Endothelial cell (in vitro differentiated cells): ENCODE data around the gene PTN. TPM values are rescaled to one million over a fixed set of nuclear protein-coding genes. Genes with fewer than 3 reads are reported as not detected.

Experiments used
- DNase-seq: peaks from one replicate; pipeline ENCODE4 v3.0.0; 2021; ENCODE audit warnings: low spot score
- H3K27ac Mint-ChIP-seq: one replicate; pipeline ENCODE4 v1.8.0; 2021; ENCODE audit warnings: mixed read lengths, inconsistent platforms; ENCODE audit not compliant: unreplicated experiment
- H3K27me3 Mint-ChIP-seq: one replicate; pipeline ENCODE4 v1.8.0; 2021; ENCODE audit warnings: mild to moderate bottlenecking, moderate library complexity, mixed read lengths, inconsistent platforms; ENCODE audit not compliant: unreplicated experiment
- H3K36me3 Mint-ChIP-seq: one replicate; pipeline ENCODE4 v1.8.0; 2021; ENCODE audit warnings: mild to moderate bottlenecking, low read depth, mixed read lengths, inconsistent platforms; ENCODE audit not compliant: unreplicated experiment
- H3K4me1 Mint-ChIP-seq: one replicate; pipeline ENCODE4 v1.8.0; 2021; ENCODE audit warnings: mild to moderate bottlenecking, mixed read lengths, inconsistent platforms; ENCODE audit not compliant: unreplicated experiment
- H3K4me3 Mint-ChIP-seq: one replicate; pipeline ENCODE4 v1.8.0; 2021; ENCODE audit warnings: mild to moderate bottlenecking, mixed read lengths, inconsistent platforms; ENCODE audit not compliant: unreplicated experiment
- H3K9me3 Mint-ChIP-seq: one replicate; pipeline ENCODE4 v1.8.0; 2021; ENCODE audit warnings: mixed read lengths, inconsistent platforms; ENCODE audit not compliant: unreplicated experiment
- total RNA-seq: library from RNA; stranded (reverse); fragmentation: NEBNext Ultra II Directional; extraction: Animal tissue kit (Norgen Biotek cat#: 25700); gene quantifications from one replicate; pipeline ENCODE4 v1.2.1, GENCODE V29; 2021; ENCODE audit not compliant: unreplicated experiment
- TF ChIP-seq, protein P1 (sequence below): fragments of 200-600 bp; sonication (generic); IDR thresholded peaks from one replicate; pipeline ENCODE4 v1.5.0; 2021; ENCODE audit warnings: antibody characterized with exemption; ENCODE audit not compliant: unreplicated experiment

Gene PTN
- total RNA-seq, 1 donor from 2014 or later: 1.7 TPM

DNA sequence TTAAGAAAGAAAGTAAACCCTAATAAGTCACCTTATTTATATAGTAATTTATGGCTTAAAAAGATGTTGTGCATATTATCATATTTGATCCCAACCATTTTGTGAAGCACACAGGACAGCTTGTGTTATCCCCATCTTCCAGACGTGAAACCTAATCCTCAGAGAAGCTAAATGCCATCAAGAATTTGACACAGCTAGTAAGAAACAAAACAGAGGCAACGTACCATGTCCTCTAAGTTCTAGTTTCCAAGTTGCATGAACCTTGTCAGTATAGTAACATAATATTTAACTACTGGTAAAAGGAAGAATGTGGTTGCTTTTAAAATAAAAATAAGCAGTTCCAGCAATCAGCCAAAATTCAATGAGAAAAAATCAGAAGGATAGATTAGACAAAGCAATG lies 41.5 kb downstream of the PTN start:
- Mint-ChIP-seq H3K9me3 (no peaks in the 10 kb centered on the region), H3K27ac (no peak overlapping the region), H3K4me3 (no peak overlapping the region), H3K36me3 (no peaks in the 10 kb centered on the region), H3K27me3 (no peaks in the 10 kb centered on the region), H3K4me1 (no peaks in the 10 kb centered on the region)
- TF ChIP-seq, protein P1, sequence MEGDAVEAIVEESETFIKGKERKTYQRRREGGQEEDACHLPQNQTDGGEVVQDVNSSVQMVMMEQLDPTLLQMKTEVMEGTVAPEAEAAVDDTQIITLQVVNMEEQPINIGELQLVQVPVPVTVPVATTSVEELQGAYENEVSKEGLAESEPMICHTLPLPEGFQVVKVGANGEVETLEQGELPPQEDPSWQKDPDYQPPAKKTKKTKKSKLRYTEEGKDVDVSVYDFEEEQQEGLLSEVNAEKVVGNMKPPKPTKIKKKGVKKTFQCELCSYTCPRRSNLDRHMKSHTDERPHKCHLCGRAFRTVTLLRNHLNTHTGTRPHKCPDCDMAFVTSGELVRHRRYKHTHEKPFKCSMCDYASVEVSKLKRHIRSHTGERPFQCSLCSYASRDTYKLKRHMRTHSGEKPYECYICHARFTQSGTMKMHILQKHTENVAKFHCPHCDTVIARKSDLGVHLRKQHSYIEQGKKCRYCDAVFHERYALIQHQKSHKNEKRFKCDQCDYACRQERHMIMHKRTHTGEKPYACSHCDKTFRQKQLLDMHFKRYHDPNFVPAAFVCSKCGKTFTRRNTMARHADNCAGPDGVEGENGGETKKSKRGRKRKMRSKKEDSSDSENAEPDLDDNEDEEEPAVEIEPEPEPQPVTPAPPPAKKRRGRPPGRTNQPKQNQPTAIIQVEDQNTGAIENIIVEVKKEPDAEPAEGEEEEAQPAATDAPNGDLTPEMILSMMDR: no peak
- no peak for DNase-seq

DNA sequence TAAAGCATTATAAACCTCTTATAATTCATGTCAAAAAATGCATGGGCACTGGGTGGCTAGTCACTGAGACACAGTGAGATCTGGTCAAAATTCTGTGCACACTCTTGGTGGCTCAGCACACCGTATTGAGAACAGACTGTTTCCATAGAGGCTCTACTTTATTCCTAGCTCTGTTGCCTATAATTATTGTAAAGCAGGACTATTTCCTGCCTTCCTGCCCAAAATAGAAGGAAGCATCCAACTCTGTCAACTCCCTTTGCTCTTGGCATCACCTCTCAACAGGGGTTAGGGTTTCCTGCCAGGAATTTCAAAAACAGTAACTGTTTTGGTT lies 45.1 kb downstream of the PTN start:
- H3K27me3 Mint-ChIP-seq: no peaks in the 10 kb centered on the region
- TF ChIP-seq, protein P1: no peak
- H3K36me3 Mint-ChIP-seq: no peaks in the 10 kb centered on the region
- no peak for DNase-seq
- H3K27ac Mint-ChIP-seq: no peak overlapping the region
- H3K4me1 Mint-ChIP-seq: no peaks in the 10 kb centered on the region
- H3K4me3 Mint-ChIP-seq: no peak overlapping the region
- no peaks in the 10 kb centered on the region for H3K9me3 Mint-ChIP-seq

DNA sequence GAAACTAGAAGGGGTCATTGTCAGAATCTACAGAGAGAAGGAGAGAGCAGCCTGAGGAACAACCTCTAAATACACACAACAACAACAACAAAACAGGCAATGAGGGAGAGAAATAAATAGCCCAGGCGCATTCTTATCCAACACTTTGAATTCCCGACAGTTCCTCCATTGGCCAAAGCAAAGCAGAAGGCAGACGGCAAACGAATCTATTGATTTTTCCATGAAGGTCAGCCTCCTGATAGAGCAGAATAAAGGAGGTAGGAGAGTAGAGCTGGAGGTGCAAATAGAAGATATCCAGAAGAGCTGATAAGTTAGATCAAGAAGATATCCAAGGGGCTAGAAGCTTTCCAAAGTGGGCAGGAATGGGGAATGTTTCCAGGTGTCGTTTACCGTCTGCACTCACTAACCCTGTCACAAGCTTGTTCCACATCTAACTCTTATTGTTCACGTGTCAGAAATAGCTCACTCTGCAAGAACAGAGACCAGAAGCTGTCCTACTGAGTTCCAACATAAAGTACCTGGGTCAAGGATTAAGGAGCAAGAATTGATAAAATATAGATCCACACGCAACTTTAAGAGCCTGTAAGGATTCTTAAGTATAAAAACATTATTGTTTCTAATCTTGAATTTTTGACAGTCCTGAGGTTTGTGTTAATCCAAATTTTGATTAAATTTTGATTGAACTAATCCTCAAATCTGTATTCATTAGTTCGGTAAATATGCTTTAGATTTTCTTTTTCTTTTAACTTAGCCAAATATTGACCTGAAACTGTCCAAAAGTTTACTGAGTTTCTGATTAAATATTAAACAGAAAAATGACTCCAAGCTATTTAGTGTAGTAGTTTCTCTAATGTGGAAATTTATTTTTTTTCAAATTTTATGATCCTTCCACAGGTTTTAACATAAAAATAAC lies 45.7 kb downstream of the PTN start:
- Mint-ChIP-seq H3K4me1 (no peaks in the 10 kb centered on the region), H3K9me3 (no peaks in the 10 kb centered on the region), H3K36me3 (no peaks in the 10 kb centered on the region), H3K27me3 (no peaks in the 10 kb centered on the region), H3K4me3 (no peak overlapping the region), H3K27ac (no peak overlapping the region)
- DNase-seq: no peak
- TF ChIP-seq, protein P1: no peak

DNA sequence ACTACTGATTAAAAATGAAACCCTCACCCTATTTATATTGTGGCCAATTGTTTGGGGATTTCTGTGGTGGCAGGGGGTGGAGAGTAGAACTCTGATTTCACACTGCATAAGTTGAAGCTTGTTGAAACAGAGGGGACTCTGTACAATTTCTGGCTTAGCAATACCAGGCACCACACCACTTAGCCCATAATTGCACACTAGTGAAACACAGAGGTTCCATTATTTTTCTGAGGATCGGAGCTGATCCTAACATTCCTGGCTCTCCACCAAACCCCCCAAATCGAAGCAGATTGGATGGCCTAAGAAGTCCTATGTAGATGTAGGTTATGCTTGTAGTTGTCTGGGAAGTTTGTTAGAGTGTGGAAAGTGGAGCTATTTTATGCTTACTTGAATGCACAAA lies 47.0 kb downstream of the PTN start:
- no peaks in the 10 kb centered on the region for H3K27me3 Mint-ChIP-seq
- no peak overlapping the region for H3K4me3 Mint-ChIP-seq
- no peak overlapping the region for H3K27ac Mint-ChIP-seq
- DNase-seq: no peak
- H3K9me3 Mint-ChIP-seq: no peaks in the 10 kb centered on the region
- no peaks in the 10 kb centered on the region for H3K4me1 Mint-ChIP-seq
- no peaks in the 10 kb centered on the region for H3K36me3 Mint-ChIP-seq
- TF ChIP-seq, protein P1: no peak

DNA sequence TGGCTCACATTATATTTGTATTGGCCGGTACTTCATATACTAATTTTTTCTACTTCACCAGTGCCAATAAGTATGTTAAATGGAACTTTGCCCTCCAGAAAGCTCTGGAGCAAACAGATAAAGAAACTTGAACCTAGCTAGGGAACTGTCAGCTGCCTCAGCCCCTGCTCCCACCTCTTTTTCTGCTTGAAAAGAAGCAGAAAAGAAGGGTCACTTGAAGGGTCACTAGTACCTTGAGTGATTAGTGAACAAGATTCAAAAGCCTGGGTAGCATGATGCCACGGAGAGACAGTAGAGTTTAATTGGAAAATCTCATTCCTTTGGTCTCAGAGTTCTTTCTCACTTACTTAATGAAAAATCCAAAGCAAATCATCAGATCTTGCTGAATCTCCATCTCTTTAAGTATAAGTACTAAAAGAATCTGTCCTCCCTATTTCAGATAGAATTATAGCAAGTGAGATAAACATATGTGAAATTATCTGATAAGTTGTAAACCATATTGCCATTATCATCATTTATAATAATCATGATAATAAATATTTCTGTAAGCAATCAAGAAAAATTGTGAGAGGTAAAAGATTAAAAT lies 47.7 kb downstream of the PTN start:
- Mint-ChIP-seq H3K36me3 (no peaks in the 10 kb centered on the region), H3K9me3 (no peaks in the 10 kb centered on the region), H3K27ac (no peak overlapping the region), H3K4me3 (no peak overlapping the region), H3K27me3 (no peaks in the 10 kb centered on the region), H3K4me1 (no peaks in the 10 kb centered on the region)
- DNase-seq: no peak
- TF ChIP-seq, protein P1: no peak
